ENCODE data around the gene MAML2. TPM values are rescaled to one million over a fixed set of nuclear protein-coding genes. Genes with fewer than 3 reads are reported as not detected.

MAML2 gene
- total RNA-seq, 4 donors from 2014 or later: 34.2 to 49.8 (median 44.4) TPM

DNA sequence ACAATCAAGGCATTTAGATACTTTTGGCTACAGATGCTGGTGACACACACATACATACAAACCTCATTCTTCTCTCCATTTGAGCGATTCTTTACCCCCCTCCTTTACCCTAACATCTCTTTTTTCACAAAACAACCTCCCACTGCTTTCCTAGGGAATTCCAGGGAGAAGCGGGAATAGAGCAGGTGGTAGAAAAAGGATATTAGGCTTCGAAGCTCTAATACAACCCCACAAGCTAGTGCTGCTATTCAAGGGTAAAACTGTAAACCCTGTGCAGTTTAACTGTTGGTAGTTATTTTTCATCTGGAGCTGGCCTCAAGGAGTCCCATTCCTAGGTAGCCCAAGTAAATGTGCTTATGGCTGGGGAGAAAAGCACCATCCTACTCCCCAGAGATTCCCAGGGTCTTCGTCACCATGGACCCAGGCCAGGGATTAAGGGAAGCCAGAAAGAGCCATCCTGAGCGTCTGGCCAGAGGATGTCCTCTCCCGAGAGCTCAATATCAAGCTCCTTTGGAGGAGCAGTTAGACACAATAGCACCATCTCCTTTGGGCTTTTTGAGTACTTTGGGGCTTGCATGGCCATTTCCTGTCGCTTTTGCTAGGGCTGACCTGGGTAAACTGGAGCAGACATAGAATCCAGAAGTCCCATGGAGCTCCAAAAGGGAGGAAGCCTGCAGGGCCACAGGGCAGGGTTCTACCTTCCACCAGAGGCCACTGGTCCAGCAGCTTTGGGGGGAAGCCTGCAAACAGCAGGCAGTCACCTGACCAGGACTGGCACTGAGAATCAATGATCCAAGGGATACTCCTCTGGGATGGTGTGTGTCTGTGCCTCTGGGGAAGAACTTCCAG, 3.1 kb downstream of the MAML2 start:
- TF ChIP-seq, protein P1, sequence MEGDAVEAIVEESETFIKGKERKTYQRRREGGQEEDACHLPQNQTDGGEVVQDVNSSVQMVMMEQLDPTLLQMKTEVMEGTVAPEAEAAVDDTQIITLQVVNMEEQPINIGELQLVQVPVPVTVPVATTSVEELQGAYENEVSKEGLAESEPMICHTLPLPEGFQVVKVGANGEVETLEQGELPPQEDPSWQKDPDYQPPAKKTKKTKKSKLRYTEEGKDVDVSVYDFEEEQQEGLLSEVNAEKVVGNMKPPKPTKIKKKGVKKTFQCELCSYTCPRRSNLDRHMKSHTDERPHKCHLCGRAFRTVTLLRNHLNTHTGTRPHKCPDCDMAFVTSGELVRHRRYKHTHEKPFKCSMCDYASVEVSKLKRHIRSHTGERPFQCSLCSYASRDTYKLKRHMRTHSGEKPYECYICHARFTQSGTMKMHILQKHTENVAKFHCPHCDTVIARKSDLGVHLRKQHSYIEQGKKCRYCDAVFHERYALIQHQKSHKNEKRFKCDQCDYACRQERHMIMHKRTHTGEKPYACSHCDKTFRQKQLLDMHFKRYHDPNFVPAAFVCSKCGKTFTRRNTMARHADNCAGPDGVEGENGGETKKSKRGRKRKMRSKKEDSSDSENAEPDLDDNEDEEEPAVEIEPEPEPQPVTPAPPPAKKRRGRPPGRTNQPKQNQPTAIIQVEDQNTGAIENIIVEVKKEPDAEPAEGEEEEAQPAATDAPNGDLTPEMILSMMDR (IDR thresholded peaks at IDR 0.05): no peak
- DNase-seq (ENCODE audit: low spot score) (no peak), ATAC-seq (ENCODE audit: low FRiP score) (no peak)

DNA sequence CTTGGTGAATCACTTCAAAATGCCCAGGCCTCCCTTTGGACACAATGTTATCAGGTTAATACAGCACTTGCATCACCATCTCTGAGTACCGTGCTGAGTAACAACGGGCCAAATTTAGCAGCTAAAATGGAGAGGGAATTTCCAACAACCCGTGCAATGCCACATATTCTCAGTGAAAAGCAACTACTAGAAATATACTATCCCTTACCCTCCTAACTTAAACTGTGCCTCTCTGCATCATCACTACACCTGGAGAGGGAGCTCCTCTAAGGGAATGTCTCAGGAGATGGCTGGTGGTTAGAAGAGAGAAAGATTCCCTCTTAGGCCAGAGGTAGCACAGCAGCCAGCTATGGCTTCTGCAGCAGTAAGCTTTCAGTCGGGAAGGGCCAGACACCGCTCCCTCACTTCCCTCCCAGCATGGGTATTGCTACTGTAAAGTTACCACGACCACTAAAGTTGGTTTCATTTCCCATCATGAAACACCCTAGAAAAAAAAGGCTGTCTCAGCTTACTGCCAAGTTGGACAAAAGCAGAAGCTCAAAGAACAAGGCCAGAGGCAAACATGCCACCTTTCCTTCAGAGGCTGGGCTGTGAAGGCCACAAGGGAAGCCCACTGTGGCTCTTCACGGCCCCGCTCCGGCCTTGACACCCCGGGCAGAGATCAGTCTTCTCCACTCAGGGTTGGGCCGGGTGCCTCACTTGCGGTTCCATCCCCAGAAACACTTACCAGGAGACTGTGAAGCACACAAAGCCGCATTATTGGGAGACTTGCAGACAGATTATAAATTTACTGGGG, 3.9 kb downstream of the MAML2 start:
- ATAC-seq (ENCODE audit: low FRiP score): peak; percentile 54
- TF ChIP-seq, protein P1 (IDR thresholded peaks at IDR 0.05): no peak
- no peak for DNase-seq (ENCODE audit: low spot score)

DNA sequence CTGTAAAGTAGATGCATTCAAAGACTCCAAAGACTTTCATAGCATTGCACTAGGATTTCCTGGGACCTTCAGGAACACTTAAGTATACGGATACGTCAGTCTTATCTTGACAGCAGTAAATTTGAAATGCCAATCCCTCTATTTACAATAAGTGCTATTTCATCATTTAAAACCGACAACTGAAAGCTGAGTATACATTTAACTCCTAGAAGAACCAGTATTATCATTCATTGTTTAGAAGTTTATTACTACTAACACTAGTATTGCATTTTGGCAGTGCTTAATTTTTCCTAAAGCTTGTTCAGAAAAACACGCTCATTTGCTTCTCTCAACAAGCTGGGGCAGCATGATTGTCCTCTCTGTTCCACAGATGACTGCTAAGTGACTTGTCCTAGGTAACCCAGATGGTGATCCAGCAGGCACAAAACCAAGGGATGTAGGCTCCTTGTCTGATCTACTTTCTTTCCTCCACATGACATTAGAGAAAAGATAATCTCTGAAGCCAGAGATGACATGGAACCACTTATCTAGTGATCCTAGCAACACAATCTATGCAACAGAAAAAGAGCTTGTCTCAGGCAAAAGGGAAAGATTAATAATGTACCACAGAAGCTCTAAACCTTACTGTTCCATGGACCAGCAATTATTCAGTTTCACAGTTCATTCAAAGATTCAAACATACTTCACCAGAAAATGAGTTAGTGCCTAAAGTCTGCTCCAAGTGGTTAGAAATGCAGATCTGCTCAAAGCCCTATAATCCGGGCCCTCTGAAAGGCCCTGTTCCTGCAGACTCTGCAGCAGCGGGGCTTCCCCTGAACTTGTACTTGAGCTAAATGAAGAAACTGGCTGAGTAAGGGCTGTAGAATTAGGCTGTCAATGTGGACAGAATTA, 5.2 kb downstream of the MAML2 start:
- TF ChIP-seq, protein P1 (IDR thresholded peaks at IDR 0.05): no peak
- no peak for DNase-seq (ENCODE audit: low spot score)
- ATAC-seq (ENCODE audit: low FRiP score): no peak

DNA sequence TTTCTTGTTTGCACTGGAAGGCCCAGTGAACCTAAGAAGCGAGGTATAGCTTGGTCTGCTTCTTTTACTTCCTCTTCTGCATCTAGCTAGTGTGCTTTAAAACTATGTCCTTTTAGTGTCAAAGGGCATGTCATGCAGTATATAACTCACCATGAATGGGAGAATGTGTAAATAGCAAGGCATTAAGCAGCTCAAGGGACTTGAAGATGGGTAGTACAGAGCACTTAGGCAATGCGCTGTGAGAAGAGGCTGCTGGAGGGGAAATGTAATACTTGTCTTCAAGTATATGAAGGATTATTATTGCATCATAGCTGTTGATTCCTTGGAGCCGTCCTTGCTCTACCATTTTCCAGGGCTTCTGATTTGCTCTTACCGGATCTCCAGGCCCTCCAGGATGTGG, 7.6 kb downstream of the MAML2 start:
- DNase-seq (ENCODE audit: low spot score) (no peak), ATAC-seq (ENCODE audit: low FRiP score) (no peak)
- TF ChIP-seq, protein P1 (IDR thresholded peaks at IDR 0.05): no peak

DNA sequence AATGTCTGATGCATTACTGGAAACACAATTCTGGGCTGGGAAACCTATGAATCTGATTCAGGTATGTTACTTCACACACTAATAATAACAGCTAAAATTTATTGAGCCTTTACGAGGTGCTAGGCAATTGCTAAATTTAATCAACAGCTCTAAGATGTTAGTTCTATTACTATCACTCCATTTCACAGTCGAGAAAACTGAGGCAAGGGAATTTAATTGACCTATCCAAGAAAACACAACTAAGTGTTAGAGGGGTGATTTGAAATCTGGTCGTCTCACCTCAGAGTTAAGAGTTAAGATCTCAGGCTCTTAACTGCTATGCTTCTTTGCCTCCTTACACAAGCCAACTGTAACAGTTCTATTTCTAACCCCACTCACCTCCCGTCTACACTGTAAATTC, 8.8 kb downstream of the MAML2 start:
- TF ChIP-seq, protein P1 (IDR thresholded peaks at IDR 0.05): no peak
- ATAC-seq (ENCODE audit: low FRiP score): no peak

DNA sequence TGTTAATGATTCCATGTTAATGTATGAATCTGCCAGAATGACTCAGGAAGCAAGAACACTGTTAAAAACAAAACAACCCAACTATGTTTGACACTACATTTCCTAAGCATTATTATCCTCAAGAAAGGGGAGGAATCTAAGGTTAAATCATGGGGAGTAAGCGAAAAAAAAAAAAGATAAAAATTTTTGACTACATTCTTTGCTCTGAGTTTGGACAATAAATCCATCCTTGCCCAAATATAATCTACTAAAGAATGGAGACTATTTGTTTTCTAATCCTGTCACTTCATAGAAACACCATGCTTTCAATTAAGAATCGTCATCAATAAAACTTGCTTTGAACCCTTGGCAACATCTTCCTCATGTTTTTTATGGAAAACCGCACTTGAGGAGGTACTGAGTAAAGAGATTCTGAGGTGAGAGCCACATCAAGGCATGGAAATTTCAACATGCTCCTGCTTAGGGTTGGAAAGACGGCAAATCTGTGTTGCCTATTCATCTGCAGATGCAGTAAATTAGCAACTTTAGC, 9.7 kb downstream of the MAML2 start:
- TF ChIP-seq, protein P1 (IDR thresholded peaks at IDR 0.05): no peak
- no peak for ATAC-seq (ENCODE audit: low FRiP score)
- DNase-seq (ENCODE audit: low spot score): no peak

More for the DNA sequence above, 8.8 kb downstream of the MAML2 start:
- DNase-seq (ENCODE audit: low spot score): no peak

All from omental fat pad (tissue), 4 donors.